Chondrocyte (in vitro differentiated cells): Measurements from ENCODE around the gene GYS1. TPM values are rescaled to one million over a fixed set of nuclear protein-coding genes. Genes with fewer than 3 reads are reported as not detected.

ENCODE experiments used
- DNase-seq: peaks from one replicate; pipeline ENCODE4 v3.0.0; 2021; ENCODE audit warnings: mixed read lengths, low spot score
- H3K27ac Mint-ChIP-seq: one replicate; pipeline ENCODE4 v1.8.0; 2021; ENCODE audit warnings: mild to moderate bottlenecking, moderate library complexity, mixed read lengths; ENCODE audit not compliant: unreplicated experiment
- H3K27me3 Mint-ChIP-seq: 2 replicates; pipeline ENCODE4 v1.8.0; 2021; ENCODE audit warnings: low read depth, mixed read lengths
- H3K36me3 Mint-ChIP-seq: 2 replicates; pipeline ENCODE4 v1.8.0; 2021; ENCODE audit warnings: low read depth, mixed read lengths
- H3K4me1 Mint-ChIP-seq: 2 replicates; pipeline ENCODE4 v1.8.0; 2021; ENCODE audit warnings: low read depth, mild to moderate bottlenecking, mixed read lengths
- H3K4me3 Mint-ChIP-seq: one replicate; pipeline ENCODE4 v1.8.0; 2021; ENCODE audit warnings: mild to moderate bottlenecking, moderate library complexity, mixed read lengths; ENCODE audit not compliant: unreplicated experiment
- H3K9me3 Mint-ChIP-seq: 2 replicates; pipeline ENCODE4 v1.8.0; 2021; ENCODE audit warnings: low read depth, mixed read lengths
- total RNA-seq: library from RNA; stranded (reverse); gene quantifications from 3 replicates; pipeline ENCODE4 v1.2.1, GENCODE V29; 2021
- TF ChIP-seq, protein P1 (sequence below): fragments of 200-600 bp; sonication (generic); IDR thresholded peaks from 2 replicates; pipeline ENCODE4 v1.5.0; 2021; ENCODE audit warnings: antibody characterized with exemption, mild to moderate bottlenecking, moderate library complexity

The GYS1 gene
- total RNA-seq, 1 donor from 2014 or later: 51.1 TPM

DNA sequence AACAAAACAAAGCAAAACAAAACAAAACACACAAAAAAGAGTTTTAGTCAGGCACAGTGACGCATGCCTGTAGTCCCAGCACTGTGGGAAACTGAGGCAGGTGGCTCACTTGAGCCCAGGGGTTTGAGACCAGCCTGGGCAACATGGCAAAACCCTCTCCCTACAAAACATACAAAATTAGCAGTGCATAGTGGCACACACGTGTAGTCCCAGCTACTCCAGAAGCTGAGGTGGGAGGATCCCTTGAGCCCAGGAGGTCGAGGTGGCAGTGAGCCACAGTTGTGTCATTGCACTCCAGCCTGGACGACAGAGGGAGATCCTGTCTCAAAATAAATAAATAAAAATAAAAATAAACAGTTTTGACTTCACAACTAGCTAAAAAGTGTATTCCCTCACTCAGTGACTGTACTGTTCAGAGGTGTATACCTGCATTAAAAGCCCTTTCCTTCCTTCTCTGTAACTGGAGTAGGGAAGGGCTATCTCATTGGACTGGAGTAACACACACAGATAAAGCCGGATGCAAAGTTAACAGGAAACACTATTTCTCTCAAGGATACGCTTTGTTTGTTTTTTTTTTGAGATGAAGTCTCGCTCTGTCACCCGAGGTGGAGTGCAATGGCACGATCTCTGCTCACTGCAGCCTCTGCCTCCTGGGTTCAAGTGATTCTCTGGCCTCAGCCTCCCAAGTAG, 42.1 kb downstream of the GYS1 start:
- Mint-ChIP-seq H3K27ac (no peak overlapping the region), H3K36me3 (no peaks in the 10 kb centered on the region), H3K4me3 (no peak overlapping the region)

DNA sequence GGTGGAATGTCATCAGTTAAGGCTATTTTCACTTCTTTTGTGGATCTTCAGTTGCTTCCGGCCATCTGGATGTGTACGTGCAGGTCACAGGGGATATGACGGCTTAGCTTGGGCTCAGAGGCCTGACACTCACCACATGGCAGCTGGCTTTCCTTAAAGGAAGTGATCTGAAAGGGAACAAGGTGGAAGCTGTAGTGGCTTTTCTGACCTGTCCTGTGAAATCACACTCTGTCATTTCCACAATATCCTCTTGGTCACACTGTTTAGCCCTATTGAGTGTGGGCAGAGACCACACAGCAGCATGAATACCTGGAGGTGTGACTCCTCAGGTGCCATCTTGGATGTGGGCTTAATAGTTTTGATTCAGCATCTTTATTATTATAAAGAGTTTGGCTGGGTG, 43.0 kb downstream of the GYS1 start:
- TF ChIP-seq, protein P1, sequence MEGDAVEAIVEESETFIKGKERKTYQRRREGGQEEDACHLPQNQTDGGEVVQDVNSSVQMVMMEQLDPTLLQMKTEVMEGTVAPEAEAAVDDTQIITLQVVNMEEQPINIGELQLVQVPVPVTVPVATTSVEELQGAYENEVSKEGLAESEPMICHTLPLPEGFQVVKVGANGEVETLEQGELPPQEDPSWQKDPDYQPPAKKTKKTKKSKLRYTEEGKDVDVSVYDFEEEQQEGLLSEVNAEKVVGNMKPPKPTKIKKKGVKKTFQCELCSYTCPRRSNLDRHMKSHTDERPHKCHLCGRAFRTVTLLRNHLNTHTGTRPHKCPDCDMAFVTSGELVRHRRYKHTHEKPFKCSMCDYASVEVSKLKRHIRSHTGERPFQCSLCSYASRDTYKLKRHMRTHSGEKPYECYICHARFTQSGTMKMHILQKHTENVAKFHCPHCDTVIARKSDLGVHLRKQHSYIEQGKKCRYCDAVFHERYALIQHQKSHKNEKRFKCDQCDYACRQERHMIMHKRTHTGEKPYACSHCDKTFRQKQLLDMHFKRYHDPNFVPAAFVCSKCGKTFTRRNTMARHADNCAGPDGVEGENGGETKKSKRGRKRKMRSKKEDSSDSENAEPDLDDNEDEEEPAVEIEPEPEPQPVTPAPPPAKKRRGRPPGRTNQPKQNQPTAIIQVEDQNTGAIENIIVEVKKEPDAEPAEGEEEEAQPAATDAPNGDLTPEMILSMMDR: no peak
- Mint-ChIP-seq H3K36me3 (no peaks in the 10 kb centered on the region), H3K27me3 (no peaks in the 10 kb centered on the region), H3K4me1 (peaks cover 7% of the 10 kb centered on the region), H3K4me3 (no peak overlapping the region), H3K27ac (no peak overlapping the region), H3K9me3 (no peaks in the 10 kb centered on the region)
- no peak for DNase-seq

More for the DNA sequence above, 42.1 kb downstream of the GYS1 start:
- H3K27me3 Mint-ChIP-seq: no peaks in the 10 kb centered on the region
- peaks cover 15% of the 10 kb centered on the region for H3K4me1 Mint-ChIP-seq
- H3K9me3 Mint-ChIP-seq: no peaks in the 10 kb centered on the region
- TF ChIP-seq, protein P1: no peak
- DNase-seq: no peak

DNA sequence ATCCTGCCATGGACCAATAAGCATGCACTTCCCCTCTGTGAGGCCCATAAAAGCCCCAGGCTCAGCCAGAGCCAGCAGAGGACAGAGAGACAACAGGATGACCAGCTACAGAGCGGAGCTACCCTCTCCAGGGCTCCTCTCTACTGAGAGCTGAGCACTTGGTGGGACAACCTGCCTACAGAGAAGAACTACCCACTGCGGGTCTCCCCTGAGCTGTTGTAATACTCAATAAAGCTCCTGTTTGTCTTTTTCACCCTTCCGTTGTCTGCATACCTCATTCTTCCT, 45.9 kb downstream of the GYS1 start:
- Mint-ChIP-seq H3K27me3 (no peaks in the 10 kb centered on the region), H3K9me3 (no peaks in the 10 kb centered on the region), H3K36me3 (no peaks in the 10 kb centered on the region), H3K4me3 (no peak overlapping the region), H3K4me1 (peaks cover 3% of the 10 kb centered on the region), H3K27ac (no peak overlapping the region)
- TF ChIP-seq, protein P1: no peak
- no peak for DNase-seq

DNA sequence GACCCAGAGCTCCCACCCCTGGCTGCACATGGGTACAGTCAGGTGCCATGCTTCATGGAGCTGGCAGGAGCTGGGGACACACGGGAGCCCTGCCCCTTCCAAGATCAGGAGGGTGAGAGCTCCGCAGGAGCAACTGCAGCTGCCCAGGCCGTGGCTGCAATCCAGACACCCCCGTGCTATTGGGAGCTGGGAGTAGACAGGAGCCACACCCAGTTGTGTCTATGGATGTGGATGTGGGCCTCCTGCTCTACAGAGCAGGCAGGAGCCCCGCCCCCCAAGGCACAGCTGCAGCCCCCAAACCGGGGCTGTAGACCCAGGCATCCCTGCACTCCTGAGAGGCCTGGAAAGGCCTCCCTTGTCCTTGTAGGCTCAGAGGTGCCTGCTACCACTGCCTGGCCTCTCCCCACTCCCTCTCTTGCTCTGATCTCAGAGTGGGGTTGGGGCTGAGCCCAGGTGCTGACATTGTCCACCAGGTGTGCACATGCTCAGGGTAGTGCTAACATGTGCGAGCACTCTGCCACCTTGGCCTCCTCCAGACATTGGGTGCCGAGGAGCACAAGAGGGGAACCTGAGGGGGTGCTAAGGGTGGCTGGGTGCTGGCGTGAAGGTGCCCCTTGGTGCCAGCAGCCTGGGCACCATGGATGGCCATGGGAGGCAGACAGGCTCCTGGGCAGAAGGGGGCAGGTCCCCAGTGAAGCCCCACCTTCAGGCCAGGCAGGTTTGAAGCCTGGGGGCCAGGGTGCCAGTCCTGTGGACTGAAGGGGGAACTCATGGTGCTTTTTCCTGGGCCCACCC, 46.4 kb downstream of the GYS1 start:
- H3K9me3 Mint-ChIP-seq: no peaks in the 10 kb centered on the region
- no peak overlapping the region for H3K27ac Mint-ChIP-seq
- H3K4me3 Mint-ChIP-seq: no peak overlapping the region
- H3K4me1 Mint-ChIP-seq: peaks cover 3% of the 10 kb centered on the region
- H3K36me3 Mint-ChIP-seq: no peaks in the 10 kb centered on the region
- no peaks in the 10 kb centered on the region for H3K27me3 Mint-ChIP-seq
- TF ChIP-seq, protein P1: no peak
- no peak for DNase-seq

DNA sequence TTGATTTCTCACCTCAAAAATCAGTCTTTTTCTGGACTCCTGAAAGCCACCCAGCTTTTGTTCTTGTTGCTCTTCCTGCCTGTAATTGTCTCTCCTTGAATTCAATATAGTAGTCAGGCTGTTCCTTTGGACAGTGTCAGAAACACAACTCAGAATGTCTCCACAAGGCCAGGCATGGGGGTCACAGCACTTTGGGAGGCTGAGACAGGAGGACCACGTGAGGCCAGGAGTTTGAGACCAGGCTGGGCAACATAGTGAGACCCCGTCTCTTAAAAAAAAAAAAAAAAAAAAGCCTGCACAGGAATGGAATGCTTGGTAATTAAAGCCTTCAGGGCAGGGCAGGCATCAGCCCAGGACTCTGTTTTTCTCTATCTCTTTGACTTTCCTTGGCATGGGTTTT, 47.3 kb downstream of the GYS1 start:
- DNase-seq: no peak
- H3K36me3 Mint-ChIP-seq: no peaks in the 10 kb centered on the region
- no peak overlapping the region for H3K4me3 Mint-ChIP-seq
- no peaks in the 10 kb centered on the region for H3K27me3 Mint-ChIP-seq
- peaks cover 6% of the 10 kb centered on the region for H3K9me3 Mint-ChIP-seq
- peaks cover 3% of the 10 kb centered on the region for H3K4me1 Mint-ChIP-seq
- no peak overlapping the region for H3K27ac Mint-ChIP-seq
- TF ChIP-seq, protein P1: no peak
